ENCODE measurements around the gene DCTN3. TPM values are rescaled to one million over a fixed set of nuclear protein-coding genes. Genes with fewer than 3 reads are reported as not detected.

The DCTN3 gene
- total and polyA plus RNA-seq, 10 of the 15 experiments (the other 5 are each of a cell fraction or from before 2014, with no cell fraction given), result 19.0 to 120 (median 71.8) TPM

- H3K79me2 ChIP-seq (ENCODE audit: control insufficient read depth, insufficient read depth, low read length), result no peaks in the 10 kb centered on the region
- peaks cover 3% of the 10 kb centered on the region; the same call in 1 of the 2 replicates for H4K20me1 ChIP-seq (ENCODE audit: control insufficient read depth, insufficient read depth)
- in situ Hi-C loops (cut with MboI) (no loop called here), intact Hi-C loops (cut with micrococcal nuclease; ENCODE audit: unreplicated experiment) (no loop called here)
- H3K4me2 ChIP-seq (ENCODE audit: control insufficient read depth, insufficient read depth), result no peak overlapping the region
- ChIA-PET POLR2A (no interaction called here), SMC1A (ENCODE audit: uncharacterized antibody, unreplicated experiment) (interaction anchor here (0.5 kb wide), 1 partner anchor 131 kb away, joined by 3 read pairs; no protein-coding TSS in a partner anchor), CTCF (no interaction called here), RAD21 (ENCODE audit: unreplicated experiment) (no interaction called here)
- H3K4me1 ChIP-seq (ENCODE audit: control insufficient read depth, insufficient read depth, low read length), result no peaks in the 10 kb centered on the region
- no peaks in the 10 kb centered on the region for H3K36me3 ChIP-seq (ENCODE audit: control insufficient read depth in 2 of 2, insufficient read depth in 2 of 2, low read length in 1 of 2)
- 64% methylated on average over 8 of the region's 8 CpGs for WGBS (ENCODE audit: insufficient coverage, insufficient replicate concordance, low lambda C conversion rate, missing lambda C conversion rate)
- peaks cover 6 to 9% of the 10 kb centered on the region in 2 experiments; a peak in 3 of 4 replicates for H3K27me3 ChIP-seq (replicated peaks in 1 of 2; ENCODE audit: control insufficient read depth in 2 of 2, insufficient read depth in 2 of 2, low read length in 1 of 2)
- no peak overlapping the region for H3K9ac ChIP-seq (ENCODE audit: control insufficient read depth, insufficient read depth, low read length)
- DNase-seq (ENCODE audit: low read depth, low spot score), result no peak
- no peak for FAIRE-seq
- no peak for TF ChIP-seq ZNF592 (IDR thresholded peaks at IDR 0.05)
- no peak for ATAC-seq
- BruUV-seq (replicated peaks), result no TSS peak
- no peak overlapping the region for H3K4me3 ChIP-seq
- H2AFZ ChIP-seq (ENCODE audit: control insufficient read depth, low read depth, low read length), result no peak overlapping the region
- peaks cover 6% of the 10 kb centered on the region; the same call in 2 of the 3 replicates for H3K9me3 ChIP-seq (replicated peaks; ENCODE audit: control insufficient read depth, insufficient read depth, low read length)
- no peak overlapping the region for H3K27ac ChIP-seq (ENCODE audit: control insufficient read depth, insufficient read depth)
These were observed 54.0 kb downstream of the DCTN3 start for GRCh38 chr9:34566322-34566721.

GRCh38 chr9:34565856-34566255 lies 54.4 kb downstream of the DCTN3 start:
- Histone ChIP-seq H3K27me3 (replicated peaks in 1 of 2; ENCODE audit: control insufficient read depth in 2 of 2, insufficient read depth in 2 of 2, low read length in 1 of 2) (peaks cover 6 to 9% of the 10 kb centered on the region in 2 experiments; a peak in 3 of 4 replicates), H3K9me3 (replicated peaks; ENCODE audit: control insufficient read depth, insufficient read depth, low read length) (peaks cover 6% of the 10 kb centered on the region; the same call in 2 of the 3 replicates), H3K79me2 (ENCODE audit: control insufficient read depth, insufficient read depth, low read length) (no peaks in the 10 kb centered on the region), H2AFZ (ENCODE audit: control insufficient read depth, low read depth, low read length) (no peak overlapping the region), H4K20me1 (ENCODE audit: control insufficient read depth, insufficient read depth) (peaks cover 3% of the 10 kb centered on the region; the same call in 1 of the 2 replicates), H3K4me1 (ENCODE audit: control insufficient read depth, insufficient read depth, low read length) (no peaks in the 10 kb centered on the region), H3K36me3 (ENCODE audit: control insufficient read depth in 2 of 2, insufficient read depth in 2 of 2, low read length in 1 of 2) (no peaks in the 10 kb centered on the region), H3K4me2 (ENCODE audit: control insufficient read depth, insufficient read depth) (no peak overlapping the region), H3K9ac (ENCODE audit: control insufficient read depth, insufficient read depth, low read length) (no peak overlapping the region), H3K4me3 (no peak overlapping the region), H3K27ac (ENCODE audit: control insufficient read depth, insufficient read depth) (no peak overlapping the region)
- WGBS (ENCODE audit: insufficient coverage, insufficient replicate concordance, low lambda C conversion rate, missing lambda C conversion rate), result 35% methylated on average over 7 of the region's 8 CpGs
- in situ Hi-C loops (cut with MboI) (no loop called here), intact Hi-C loops (cut with micrococcal nuclease; ENCODE audit: unreplicated experiment) (no loop called here)
- ChIA-PET POLR2A (no interaction called here), CTCF (no interaction called here), SMC1A (ENCODE audit: uncharacterized antibody, unreplicated experiment) (interaction anchor here (0.5 kb wide), 1 partner anchor 131 kb away, joined by 3 read pairs; no protein-coding TSS in a partner anchor), RAD21 (ENCODE audit: unreplicated experiment) (no interaction called here)
- FAIRE-seq, result no peak
- no peak for DNase-seq (ENCODE audit: low read depth, low spot score)
- ATAC-seq, result no peak
- BruUV-seq (replicated peaks), result no TSS peak
- TF ChIP-seq USF1 (IDR thresholded peaks at IDR 0.05; ENCODE audit: borderline replicate concordance, extremely low read length, insufficient read depth, low read depth, low read length), result no peak
- TF ChIP-seq ESRRA (IDR thresholded peaks at IDR 0.05; ENCODE audit: low read length), result no peak
- no peak for TF ChIP-seq MTA2 (IDR thresholded peaks at IDR 0.05; ENCODE audit: low read depth)
- TF ChIP-seq ZBTB11 (CRISPR knock-in tag; IDR thresholded peaks at IDR 0.05), result no peak
- no peak for TF ChIP-seq POLR2AphosphoS2 (IDR thresholded peaks at IDR 0.05; ENCODE audit: low read depth, low read length)
- TF ChIP-seq POLR2AphosphoS5 (IDR thresholded peaks at IDR 0.05; ENCODE audit: low read length), result no peak
- TF ChIP-seq BMI1 (IDR thresholded peaks at IDR 0.05; ENCODE audit: borderline replicate concordance), result no peak
- TF ChIP-seq ZNF274 (IDR thresholded peaks at IDR 0.05; ENCODE audit: insufficient read depth, insufficient read length), result no peak

All from GM12878 (cell line).